Glomerular endothelial cell (primary cell): ENCODE data around the gene IL19. TPM values are rescaled to one million over a fixed set of nuclear protein-coding genes. Genes with fewer than 3 reads are reported as not detected.
"Not testable (repeated sequence)": the region's sequence is repeated elsewhere in the genome, so short reads cannot be mapped to it uniquely, and the experiment has no call there.

Experiments
- DNase-seq: peaks from one replicate; pipeline ENCODE4 v3.0.0-alpha.2; 2011; ENCODE audit warnings: low read depth, low spot score; ENCODE audit errors: extremely low read depth
- total RNA-seq: library from RNA; depleted of rRNA; stranded (reverse); fragments of >200 nt; gene quantifications from 2 replicates; pipeline ENCODE4 v1.2.3, GENCODE V29; 2015

IL19 gene
- total RNA-seq, 1 donor from 2014 or later = not detected

GRCh38 chr1:206772243-206772937 is 1.8 kb downstream of the IL19 start, which contains the start of gene IL10:
Gene IL10 (minus strand): TSS chr1:206772494. CDS start chr1:206772435, 59 bp downstream.
- DNase-seq = no peak

- DNase-seq = no peak
Measured at GRCh38 chr1:206774093-206774492, 3.5 kb downstream of the IL19 start.

GRCh38 chr1:206776229-206776628 is 5.7 kb downstream of the IL19 start:
- no peak for DNase-seq

DNA sequence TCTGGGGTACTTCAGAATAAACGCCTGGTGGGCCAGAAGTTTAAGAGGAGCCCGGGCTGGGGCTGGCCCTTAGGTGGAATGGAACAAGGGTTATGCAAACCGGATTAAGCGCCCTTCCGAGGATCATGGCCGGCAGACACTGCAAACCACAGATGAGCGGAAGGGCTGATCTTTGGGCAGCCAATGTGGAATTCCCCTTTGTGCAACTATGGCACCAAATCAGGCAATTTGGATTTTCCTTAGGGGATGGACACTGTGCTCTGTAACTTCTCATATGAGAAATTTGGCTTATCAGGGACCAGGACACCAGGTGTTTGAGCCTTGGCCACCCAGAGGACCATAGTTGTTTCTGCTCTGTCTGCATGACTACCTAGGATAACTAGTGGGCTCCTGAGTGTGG is 7.5 kb downstream of the IL19 start:
- DNase-seq = no peak

GRCh38 chr1:206778911-206779310 is 8.3 kb downstream of the IL19 start:
- not testable (repeated sequence) for DNase-seq

DNA sequence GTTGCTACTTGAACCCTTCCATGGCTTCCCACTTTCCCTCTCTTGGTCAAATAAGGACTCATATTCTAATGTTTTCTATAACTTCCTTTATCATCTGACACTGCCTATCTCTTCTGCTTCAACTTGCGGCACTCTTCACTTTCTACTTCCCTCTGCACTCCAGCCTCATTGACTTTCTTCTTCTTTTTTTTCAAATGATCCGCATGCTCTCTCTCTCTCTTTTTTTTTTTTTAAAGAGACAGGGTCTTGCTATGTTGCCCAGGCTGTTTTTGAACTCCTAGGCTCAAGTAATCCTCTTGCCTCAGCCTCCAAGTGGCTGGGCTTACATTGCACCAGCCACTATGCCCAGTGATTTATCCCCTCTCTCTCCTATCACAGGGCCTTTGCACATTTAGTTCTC is 9.1 kb downstream of the IL19 start:
- no peak for DNase-seq

GRCh38 chr1:206782448-206782847 is 11.9 kb downstream of the IL19 start:
- DNase-seq = no peak

- no peak for DNase-seq
Measured at GRCh38 chr1:206783506-206783905, 12.9 kb downstream of the IL19 start.

DNA sequence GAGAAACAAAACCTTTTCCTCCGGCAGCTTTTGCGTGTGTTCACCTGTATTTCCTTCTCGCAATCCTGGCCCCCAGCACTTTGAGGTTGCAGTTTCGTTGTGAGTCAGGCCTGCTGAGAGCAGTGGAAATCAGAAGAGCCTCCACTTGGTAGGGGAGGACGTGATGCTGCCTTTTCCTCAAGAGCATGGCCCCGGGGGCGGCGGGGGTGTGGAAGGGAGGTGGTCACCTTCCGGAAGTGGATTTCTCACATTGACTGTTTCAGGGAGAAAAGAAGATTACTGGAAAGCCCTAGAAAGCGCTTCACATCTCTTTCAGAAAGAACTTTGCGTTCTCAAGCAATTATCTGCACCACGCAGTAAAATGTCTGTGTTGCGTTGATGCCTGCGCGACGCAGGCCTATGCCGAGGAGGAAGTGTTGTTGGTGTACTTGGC is 13.9 kb downstream of the IL19 start:
- no peak for DNase-seq

DNA sequence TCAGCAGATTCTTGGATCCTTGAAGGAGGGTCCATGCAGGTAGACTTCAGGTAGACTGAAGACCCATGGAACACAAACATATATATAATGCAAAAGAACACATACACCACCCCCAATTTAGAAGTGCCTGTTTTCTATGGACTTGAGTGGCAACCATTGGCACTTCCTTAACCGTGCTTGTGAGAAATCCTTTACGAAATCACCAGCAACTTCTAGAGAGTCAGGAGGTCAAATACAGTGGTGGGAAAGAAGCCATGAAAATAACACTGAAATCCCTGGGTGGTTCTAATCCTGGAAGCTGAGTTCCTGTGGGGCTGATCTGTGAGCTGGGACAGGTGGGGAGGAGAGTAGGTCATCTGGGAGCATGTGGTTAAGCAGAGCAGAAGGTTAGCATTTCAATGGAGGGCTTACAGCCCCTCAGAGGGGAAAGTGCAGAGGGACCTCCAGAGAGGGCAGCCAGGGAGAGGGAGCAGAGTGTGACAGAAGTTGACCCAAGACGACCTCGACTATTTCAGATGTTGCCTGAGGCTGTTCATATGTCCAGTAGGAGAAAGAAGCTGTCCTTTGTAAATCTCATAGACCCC is 14.7 kb downstream of the IL19 start:
- DNase-seq = no peak

- no peak for DNase-seq
Measured at GRCh38 chr1:206786212-206786886, 15.8 kb downstream of the IL19 start.

GRCh38 chr1:206787891-206788290 is 17.3 kb downstream of the IL19 start:
- no peak for DNase-seq

GRCh38 chr1:206788487-206789050 is 18.0 kb downstream of the IL19 start:
- no peak for DNase-seq

DNA sequence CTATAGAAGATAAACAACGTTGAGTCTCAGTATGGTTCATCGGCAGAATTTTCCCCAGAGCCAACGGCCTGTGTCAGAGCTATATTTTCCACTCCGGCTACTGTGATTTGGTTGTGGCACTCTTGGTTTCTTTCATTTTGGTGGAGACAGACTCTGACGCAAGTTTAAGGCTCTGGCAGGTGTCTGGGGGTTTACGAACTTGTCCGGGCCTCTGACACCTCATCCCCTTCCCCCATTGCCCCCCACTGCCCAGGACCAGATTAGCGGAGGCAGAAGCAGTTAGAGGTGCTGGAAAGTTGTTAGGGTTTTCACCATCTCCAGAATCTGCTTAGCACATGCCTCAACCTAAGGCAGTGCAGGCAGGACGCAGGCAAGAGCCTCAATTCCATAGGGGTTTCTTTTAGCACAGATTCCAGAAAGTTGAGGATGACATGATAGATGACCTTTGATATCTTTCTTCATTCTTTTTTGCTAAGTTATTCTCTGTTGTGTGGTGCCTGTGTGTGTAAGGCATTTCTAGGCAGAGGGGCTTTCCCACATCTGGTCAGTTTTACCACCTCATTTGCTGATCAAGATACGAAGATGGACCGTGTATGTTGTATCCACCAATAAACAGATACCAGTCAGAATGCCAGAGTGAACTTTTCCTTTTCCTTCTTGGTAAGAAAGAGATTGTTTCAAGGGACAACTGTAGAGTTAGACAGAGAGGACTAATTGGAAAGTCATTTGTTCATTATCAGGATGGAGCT is 20.1 kb downstream of the IL19 start:
- DNase-seq = no peak

GRCh38 chr1:206792939-206793607 is 22.5 kb downstream of the IL19 start:
- DNase-seq = no peak

GRCh38 chr1:206793620-206794019 is 23.0 kb downstream of the IL19 start:
- no peak for DNase-seq

DNA sequence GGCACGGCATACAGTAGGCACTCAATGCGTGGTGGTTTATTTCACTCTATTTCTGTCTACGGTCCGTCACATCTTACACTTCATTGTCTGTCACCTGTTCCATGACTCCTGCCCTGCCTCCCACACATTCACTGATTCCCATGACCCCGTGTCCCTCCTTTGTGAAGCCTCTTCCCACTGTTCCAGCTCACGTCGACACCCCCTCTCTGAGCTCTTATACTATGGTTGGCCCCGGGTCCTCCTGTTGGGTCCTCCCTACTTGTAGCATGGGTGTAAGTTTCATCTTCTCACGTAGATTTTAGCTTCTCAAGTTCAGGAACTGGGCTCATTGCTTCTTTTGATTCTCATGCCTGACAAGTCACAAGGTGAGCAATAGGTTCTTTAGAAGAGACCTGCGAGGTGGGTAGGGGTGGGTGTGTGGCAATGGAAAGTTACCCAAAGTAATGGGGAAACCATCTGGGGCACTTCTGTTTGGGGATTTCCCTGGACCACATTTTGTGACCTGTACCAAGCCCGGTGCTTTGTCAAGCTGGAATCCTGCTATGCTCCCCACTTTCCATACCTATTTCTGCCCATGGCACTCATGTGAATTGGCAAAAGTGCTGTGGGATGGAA is 23.8 kb downstream of the IL19 start:
- DNase-seq = no peak

DNA sequence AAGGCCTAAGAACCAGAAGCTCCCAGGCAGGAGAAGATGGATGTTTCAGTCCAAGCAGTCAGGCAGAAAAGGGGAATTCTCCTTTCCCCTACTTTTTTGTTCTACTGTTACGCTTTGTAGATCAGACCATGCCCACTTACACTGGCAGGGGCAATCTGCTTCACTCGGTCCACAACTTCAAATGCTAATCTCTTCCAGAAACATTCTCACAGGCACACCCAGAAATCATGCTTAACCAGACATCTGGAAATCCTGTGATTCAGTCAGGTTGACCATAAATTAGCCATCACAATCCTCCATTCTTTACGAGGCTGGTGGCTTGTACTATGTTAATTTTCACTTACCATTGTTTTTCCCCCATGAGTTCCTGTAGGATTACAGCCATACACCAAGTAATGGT is 25.5 kb downstream of the IL19 start:
- DNase-seq = no peak

GRCh38 chr1:206796981-206797402 is 26.4 kb downstream of the IL19 start:
- no peak for DNase-seq
